Measurements from ENCODE around the gene MAGEA1. TPM values are rescaled to one million over a fixed set of nuclear protein-coding genes. Genes with fewer than 3 reads are reported as not detected.
"Not testable (repeated sequence)": the region's sequence is repeated elsewhere in the genome, so short reads cannot be mapped to it uniquely, and the experiment has no call there.

MAGEA1 gene, protein sequence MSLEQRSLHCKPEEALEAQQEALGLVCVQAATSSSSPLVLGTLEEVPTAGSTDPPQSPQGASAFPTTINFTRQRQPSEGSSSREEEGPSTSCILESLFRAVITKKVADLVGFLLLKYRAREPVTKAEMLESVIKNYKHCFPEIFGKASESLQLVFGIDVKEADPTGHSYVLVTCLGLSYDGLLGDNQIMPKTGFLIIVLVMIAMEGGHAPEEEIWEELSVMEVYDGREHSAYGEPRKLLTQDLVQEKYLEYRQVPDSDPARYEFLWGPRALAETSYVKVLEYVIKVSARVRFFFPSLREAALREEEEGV
- polyA plus RNA-seq (2014; cell fraction: cytosol; rRNA removed) = not detected in 2 replicates
- 0.96 TPM in 1 of 2 replicates, not detected in the other for polyA plus RNA-seq (2014; cell fraction: nucleus; rRNA removed)

DNA sequence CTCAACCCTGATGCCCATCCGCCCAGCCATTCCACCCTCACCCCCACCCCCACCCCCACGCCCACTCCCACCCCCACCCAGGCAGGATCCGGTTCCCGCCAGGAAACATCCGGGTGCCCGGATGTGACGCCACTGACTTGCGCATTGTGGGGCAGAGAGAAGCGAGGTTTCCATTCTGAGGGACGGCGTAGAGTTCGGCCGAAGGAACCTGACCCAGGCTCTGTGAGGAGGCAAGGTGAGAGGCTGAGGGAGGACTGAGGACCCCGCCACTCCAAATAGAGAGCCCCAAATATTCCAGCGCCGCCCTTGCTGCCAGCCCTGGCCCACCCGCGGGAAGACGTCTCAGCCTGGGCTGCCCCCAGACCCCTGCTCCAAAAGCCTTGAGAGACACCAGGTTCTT is at the start of gene MAGEA1:
Gene MAGEA1, plus strand, starts transcription at position 154 of the 400 bp plus-strand sequence. CDS start 3,106 bp downstream, outside the sequence.
- DNase-seq (ENCODE audit: low spot score) = no peak

DNA sequence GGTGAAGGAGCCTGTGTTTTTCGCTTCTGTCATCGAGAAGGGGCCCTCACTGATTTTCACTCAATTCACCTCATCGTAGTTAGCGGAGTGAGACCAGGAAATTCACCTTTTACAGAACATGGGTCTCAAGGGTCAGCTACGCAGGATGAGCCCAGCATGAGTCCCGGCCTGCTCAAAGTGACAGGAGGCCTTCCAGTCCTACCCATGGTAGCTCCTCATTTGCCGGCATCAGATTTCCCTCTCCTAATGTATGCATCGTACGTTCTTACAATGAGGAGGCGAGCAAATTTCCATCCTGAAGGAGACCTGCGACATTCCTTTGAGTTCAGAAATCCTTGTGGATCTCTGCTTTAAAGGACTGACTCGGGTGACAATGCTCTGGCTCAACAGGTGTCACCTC is 46.2 kb upstream of the MAGEA1 start:
- not testable (repeated sequence) for DNase-seq (ENCODE audit: low spot score)

- DNase-seq (ENCODE audit: low spot score) = not testable (repeated sequence)
Measured at GRCh38 chrX:153139074-153139473, 40.0 kb upstream of the MAGEA1 start.

GRCh38 chrX:153146288-153146687 is 32.8 kb upstream of the MAGEA1 start:
- not testable (repeated sequence) for DNase-seq (ENCODE audit: low spot score)

- DNase-seq (ENCODE audit: low spot score) = no peak
Measured at GRCh38 chrX:153153516-153153915, 25.6 kb upstream of the MAGEA1 start.

- DNase-seq (ENCODE audit: low spot score) = no peak
Measured at GRCh38 chrX:153157450-153157849, 21.6 kb upstream of the MAGEA1 start.

DNA sequence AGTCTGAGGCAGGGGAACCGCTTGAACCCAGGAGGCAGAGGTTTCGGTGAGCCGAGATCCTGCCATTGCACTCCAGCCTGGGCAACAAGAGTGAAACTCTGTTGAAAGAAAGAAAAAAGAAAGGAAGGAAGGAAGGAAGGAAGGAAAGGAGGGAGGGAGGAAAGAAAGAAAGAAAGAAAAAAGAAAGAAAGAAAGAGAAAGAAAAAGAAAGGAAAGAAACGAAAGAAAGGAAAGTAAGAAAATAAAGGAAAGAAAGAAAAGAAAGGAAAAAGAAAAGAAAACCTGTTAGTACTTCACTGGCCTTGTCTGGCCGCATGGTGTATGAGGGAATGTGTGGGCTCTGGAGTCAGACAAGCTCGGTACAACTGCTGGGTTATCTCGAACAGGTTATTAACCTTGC is 20.8 kb upstream of the MAGEA1 start:
- DNase-seq (ENCODE audit: low spot score) = no peak

DNA sequence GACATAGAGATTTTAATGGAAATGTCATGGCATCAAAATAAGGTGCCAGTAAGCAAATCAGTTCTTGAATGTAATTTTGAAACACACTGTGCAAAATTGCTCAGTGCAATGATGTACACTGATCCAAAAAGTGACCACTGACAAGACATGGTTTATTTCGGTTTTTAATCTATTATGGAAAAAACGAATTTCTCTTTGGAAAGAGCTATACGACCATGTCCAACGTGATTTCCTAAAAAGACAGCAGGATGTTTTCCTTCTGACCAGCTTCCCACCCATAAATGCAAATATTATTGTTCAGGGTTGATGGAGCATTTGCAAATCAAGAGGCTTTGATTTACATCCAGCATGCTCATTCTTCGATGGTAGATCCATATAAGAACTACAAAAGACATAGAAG is 17.1 kb upstream of the MAGEA1 start:
- DNase-seq (ENCODE audit: low spot score) = no peak

DNA sequence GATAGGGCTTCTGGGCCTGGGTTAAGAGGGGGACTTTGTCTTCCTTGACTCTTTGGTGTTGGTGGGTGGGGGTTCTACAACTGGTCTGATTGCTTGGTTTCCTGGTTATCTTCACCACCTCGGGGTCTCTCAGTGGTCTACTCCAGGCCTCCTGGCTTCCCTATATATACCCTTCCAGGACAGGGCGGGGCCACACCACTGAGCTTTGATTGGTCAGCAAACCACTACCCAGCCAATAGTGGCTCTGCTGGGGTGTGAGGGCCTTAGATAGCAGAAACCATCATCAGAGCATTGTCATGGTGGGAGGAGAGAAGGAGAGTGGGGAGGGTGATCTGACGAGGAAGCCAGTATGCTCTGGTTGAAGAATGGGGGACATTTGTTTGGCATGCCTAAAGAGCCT is 14.4 kb upstream of the MAGEA1 start:
- DNase-seq (ENCODE audit: low spot score) = no peak

DNA sequence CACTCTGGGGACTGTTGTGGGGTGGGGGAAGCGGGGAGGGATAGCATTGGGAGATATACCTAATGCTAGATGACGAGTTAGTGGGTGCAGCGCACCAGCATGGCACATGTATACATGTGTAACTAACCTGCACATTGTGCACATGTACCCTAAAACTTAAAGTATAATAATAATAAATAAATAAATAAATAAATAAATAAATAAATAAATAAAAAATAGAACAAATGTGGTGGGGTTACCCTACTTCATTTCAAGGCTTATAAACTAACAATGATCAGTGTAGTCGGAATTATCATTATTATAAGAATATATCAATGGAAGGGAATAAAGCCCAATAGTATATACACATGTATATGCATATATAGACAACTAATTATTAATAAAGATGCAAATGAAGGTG is 10.7 kb upstream of the MAGEA1 start:
- DNase-seq (ENCODE audit: low spot score) = not testable (repeated sequence)

- DNase-seq (ENCODE audit: low spot score) = no peak
Measured at GRCh38 chrX:153181822-153182221, 2.7 kb downstream of the MAGEA1 start.

DNA sequence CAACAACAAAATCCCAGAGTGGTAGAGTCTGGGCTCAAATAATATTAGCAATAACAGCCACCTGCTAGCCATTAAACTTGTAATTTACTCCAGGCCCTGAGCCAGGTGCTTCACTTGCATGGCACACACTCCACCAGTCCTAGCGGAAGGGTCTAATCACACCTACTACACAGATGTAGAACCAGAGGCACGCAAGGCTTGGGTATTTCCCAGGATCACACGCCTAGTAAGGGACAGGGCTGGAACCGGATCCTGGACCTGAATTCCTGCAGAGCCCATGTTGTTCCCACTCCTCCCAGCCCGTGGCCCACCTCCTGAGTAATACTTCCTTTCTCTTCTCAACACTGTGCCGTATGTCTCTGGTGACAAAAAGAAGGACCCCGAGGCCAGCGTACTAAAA is 5.7 kb downstream of the MAGEA1 start:
- DNase-seq (ENCODE audit: low spot score) = no peak

- DNase-seq (ENCODE audit: low spot score) = no peak
Measured at GRCh38 chrX:153190381-153190780, 11.3 kb downstream of the MAGEA1 start.

DNA sequence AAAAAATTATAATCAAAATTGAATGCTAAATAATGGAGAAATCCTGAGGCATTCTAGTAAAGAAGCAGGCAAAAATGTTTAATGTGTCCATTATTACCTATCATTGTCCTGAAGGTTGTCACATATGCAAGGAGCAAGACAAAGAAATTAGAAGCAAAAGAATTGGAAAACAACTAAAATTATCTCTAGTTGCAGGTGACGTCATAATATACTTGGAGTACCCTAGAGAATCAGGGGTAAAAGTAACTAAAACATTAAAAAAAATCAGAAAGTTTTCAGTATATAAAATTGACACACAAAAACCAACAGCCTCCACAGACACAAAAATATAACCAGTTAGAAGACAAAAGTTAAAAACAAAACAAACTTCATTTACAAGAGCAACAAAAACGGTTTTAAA is 21.4 kb downstream of the MAGEA1 start:
- DNase-seq (ENCODE audit: low spot score) = no peak

DNA sequence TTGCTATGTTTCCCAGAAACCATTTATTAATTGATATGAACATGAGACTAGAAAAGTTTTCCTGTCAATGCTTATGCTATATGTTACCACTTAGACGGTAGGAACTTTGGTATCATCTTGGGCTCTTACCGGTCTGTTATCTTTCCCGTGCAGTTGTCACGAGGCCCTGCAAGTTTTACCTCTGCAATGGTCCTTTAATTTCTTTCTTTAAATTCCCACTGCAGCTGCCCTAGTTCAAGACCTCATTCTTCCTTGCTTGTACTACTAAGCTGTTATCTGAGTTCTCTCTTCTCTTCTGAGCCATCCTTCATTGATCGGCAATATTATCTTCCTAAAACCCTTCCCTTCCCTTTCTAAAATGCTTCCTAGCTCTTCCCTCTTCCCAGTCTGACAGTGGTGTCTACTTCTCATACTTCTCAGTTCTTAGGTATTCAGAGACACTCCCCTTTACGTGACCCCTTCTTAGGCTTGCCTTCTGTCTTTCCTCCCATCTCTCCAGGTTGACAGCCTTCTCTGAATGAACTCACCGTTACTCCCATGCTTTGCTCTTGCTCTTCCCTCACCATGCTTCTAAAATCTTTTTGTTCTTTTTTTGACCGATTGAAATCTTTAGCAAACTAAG is 27.5 kb downstream of the MAGEA1 start:
- no peak for DNase-seq (ENCODE audit: low spot score)

DNA sequence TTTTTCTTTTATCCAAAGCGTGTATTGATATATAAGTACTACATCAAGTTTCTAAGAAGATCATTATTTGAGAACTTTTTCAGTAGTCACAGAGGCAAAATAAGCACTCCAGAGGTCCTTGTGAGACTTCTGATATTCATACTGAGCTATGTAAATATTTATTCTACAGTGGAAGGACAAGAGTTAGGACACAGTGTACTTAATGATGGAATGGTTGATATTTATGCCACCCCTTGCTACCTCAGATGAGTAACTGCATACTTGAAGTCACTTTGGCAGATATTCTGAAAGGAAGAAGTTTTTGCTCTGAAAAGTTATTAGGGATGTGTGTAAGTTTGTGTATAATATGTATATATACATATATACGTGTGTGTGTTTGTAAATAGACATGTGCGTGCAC is 30.3 kb downstream of the MAGEA1 start:
- no peak for DNase-seq (ENCODE audit: low spot score)

GRCh38 chrX:153214934-153215333 is 35.9 kb downstream of the MAGEA1 start:
- DNase-seq (ENCODE audit: low spot score) = no peak

DNA sequence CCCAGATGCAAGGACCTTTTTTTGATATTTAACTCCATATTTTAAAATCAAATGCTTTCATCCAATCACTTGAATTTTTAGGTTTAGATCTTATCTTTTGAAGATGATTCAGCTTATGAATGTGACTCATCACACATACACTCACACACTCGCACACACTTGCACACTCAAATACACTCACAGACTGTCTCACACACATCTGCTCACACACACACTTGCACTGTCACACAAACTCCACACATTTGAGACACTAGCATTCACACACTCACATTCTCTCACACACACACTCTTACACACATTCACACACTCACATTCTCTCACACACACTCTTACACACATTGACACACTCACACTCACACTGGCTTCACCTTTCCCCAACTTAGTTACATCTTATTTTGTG is 37.8 kb downstream of the MAGEA1 start:
- DNase-seq (ENCODE audit: low spot score) = no peak

DNA sequence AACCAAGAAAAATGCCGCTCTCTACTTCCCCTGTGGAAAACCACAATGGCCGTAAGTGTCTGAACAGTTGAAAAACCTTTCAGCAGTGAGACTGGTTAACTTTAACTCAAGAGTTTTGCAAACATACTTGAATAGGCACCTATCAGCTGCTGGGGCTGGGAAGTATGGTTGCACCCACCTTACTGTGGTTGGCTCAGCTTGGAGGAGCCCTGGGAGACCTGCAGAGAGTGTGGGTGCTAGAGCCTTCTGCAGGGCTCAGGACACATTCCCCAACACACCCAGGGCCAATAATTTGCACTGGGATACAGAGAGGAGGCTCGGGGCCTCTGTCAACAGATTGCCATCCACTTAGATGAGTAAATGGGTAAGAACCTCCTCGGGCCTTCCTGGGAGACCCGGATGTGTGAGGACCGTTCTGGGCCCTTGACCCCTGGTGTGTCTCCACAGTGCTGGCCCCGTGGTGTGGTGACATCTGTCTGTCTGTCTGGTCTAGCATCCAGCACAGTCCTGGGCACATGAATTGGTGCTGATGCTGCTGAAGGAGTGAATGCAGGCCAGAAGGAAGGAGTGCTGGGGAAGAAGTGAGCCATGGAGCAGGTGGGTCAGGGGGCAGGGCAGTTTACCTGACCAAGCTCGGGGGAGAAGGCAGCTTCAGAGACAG is 46.5 kb downstream of the MAGEA1 start:
- no peak for DNase-seq (ENCODE audit: low spot score)

DNA sequence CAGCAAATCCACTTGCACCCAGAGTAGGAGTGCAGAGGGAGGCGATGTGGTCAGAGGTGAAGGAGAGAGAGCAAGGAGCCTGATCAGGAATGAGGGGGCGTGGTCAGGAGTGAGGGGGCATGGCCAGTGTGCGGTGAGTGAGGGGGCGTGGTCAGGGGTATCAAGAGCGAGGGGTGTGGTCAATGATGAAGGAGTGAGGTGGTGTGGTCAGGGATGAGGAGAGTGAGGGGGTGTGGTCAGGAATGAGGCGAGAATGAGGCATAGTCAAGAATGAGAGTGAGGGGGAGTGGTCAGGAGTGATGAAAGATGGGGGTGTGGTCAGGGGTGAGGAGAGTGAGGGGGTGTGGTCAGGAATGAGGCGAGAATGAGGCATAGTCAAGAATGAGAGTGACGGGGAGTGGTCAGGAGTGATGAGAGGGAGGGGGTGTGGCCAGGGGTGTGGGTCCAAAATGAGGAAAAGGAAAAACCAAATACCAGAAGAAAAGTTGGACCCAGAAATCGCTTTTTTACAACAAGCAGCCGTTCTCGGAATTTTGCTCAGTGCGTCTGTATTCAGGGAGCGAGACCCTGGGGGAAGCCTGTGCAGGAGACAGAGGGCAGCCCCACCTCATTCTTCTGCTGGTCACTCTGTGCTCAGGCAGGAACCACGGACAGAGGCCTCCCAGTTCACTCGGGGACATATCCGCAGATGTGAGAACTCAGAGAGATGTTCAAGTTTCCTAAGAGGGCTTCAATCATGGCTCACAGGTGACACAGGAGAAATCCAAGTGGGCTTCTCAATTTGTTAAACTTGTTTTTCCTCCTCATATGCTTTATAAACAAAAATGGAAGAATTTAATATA is 47.5 kb downstream of the MAGEA1 start:
- no peak for DNase-seq (ENCODE audit: low spot score)
